Natural killer cell (primary cell): ENCODE measurements around the gene TIAM1. TPM values are rescaled to one million over a fixed set of nuclear protein-coding genes. Genes with fewer than 3 reads are reported as not detected.

Experiments
- ATAC-seq, 3 donors: fragments of 150-1000 bp in 2 of 3; fragments of 200-7000 bp in 1 of 3; cut with Tn5 transposase; 1 replicate in 1 of 3; 2 replicates in 2 of 3; pipeline ENCODE4 v1.10.0; 2021; ENCODE audit warnings: mild to moderate bottlenecking in 2 of 3, moderate library complexity in 2 of 3
- DNase-seq, 2 donors: peaks; one replicate each; pipeline versions ENCODE4 v3.0.0 to v3.0.0-alpha.2; 2013 to 2021; ENCODE audit warnings: mixed read lengths in 1 of 2
- H3K27ac ChIP-seq: one replicate; pipeline ENCODE4 v1.5.1; 2013; ENCODE audit warnings: mild to moderate bottlenecking, low read length
- H3K27me3 ChIP-seq: one replicate; pipeline ENCODE4 v1.6.1; 2013; ENCODE audit warnings: low read length; ENCODE audit not compliant: control insufficient read depth, insufficient read depth
- H3K36me3 ChIP-seq: one replicate; pipeline ENCODE4 v1.6.1; 2013; ENCODE audit warnings: low read length; ENCODE audit not compliant: control insufficient read depth, insufficient read depth
- H3K4me1 ChIP-seq: one replicate; pipeline ENCODE4 v1.6.1; 2013; ENCODE audit warnings: low read length; ENCODE audit not compliant: control insufficient read depth, insufficient read depth
- H3K4me3 ChIP-seq: one replicate; pipeline ENCODE4 v1.5.1; 2013; ENCODE audit warnings: low read length
- H3K9me3 ChIP-seq: one replicate; pipeline ENCODE4 v1.6.1; 2013; ENCODE audit warnings: low read length; ENCODE audit not compliant: control insufficient read depth, insufficient read depth
- H3K27ac Mint-ChIP-seq, 2 donors: one replicate each; pipeline ENCODE4 v1.8.0; 2022; ENCODE audit warnings: mild to moderate bottlenecking in 2 of 2, mixed read lengths in 2 of 2, moderate library complexity in 1 of 2
- H3K27me3 Mint-ChIP-seq, 2 donors: one replicate each; pipeline ENCODE4 v1.8.0; 2022; ENCODE audit warnings: low read depth in 2 of 2, mixed read lengths in 2 of 2
- H3K36me3 Mint-ChIP-seq: one replicate; pipeline ENCODE4 v1.8.0; 2022; ENCODE audit warnings: mixed read lengths
- H3K4me1 Mint-ChIP-seq, 2 donors: one replicate each; pipeline ENCODE4 v1.8.0; 2022; ENCODE audit warnings: mixed read lengths in 2 of 2
- H3K4me3 Mint-ChIP-seq: one replicate; pipeline ENCODE4 v1.8.0; 2022; ENCODE audit warnings: mild to moderate bottlenecking, moderate library complexity, mixed read lengths
- H3K9me3 Mint-ChIP-seq, 2 donors: one replicate each; pipeline ENCODE4 v1.8.0; 2022; ENCODE audit warnings: mixed read lengths in 2 of 2
- WGBS: methylation state at CpG from one replicate; pipeline ENCODE4 v1.1.7; 2013; ENCODE audit warnings: missing lambda C conversion rate; ENCODE audit not compliant: insufficient coverage; 5-methylcytosine and 5-hydroxymethylcytosine counted together
- intact Hi-C: fragments of 100-400 bp; cut with micrococcal nuclease; formaldehyde crosslinking; loops from one replicate; pipeline ENCODE4 v1.14.2; 2022
- total RNA-seq, 4 donors: library from RNA; stranded (reverse); fragments of 120-200 nt in 1 of 4; gene quantifications; one replicate each; pipeline versions ENCODE4 v1.2.3 to v1.2.4, GENCODE V29; 2013 to 2022
- TF ChIP-seq, protein P1 (sequence below): fragments of 200-600 bp; IDR thresholded peaks from one replicate; pipeline ENCODE4 v1.8.0; 2022; ENCODE audit warnings: antibody characterized with exemption

Gene TIAM1
- total RNA-seq, 3 donors from 2014 or later (not counting 1 experiment from before 2014, with no cell fraction given) = 19.1 to 32.3 (median 19.4) TPM

DNA sequence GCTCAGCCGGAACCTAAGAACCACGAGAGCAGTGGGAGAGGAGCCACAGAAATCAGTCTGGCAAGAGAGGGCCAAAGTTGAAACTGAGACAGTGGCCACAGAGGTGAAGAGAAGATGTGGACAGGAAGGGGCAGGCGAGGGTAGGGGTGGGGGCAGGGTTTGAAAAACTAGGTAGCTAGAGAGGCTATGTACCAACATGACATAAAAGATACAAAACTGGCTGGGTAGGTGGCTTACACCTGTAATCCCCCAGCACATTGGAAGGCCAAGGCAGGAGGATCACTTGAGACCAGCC, 28.4 kb upstream of the TIAM1 start:
- no peak for ATAC-seq
- H3K27me3 ChIP-seq = no peaks in the 10 kb centered on the region
- H3K36me3 ChIP-seq = no peaks in the 10 kb centered on the region
- 47% methylated on average over 3 of the region's 3 CpGs for WGBS
- H3K4me3 Mint-ChIP-seq = no peak overlapping the region
- H3K27ac ChIP-seq = no peak overlapping the region
- no peak overlapping the region for H3K27ac Mint-ChIP-seq
- intact Hi-C loops = loop anchor here (10.0 kb wide), 1 partner anchor 68 kb away; no protein-coding TSS in a partner anchor
- H3K27me3 Mint-ChIP-seq = no peaks in the 10 kb centered on the region
- TF ChIP-seq, protein P1, sequence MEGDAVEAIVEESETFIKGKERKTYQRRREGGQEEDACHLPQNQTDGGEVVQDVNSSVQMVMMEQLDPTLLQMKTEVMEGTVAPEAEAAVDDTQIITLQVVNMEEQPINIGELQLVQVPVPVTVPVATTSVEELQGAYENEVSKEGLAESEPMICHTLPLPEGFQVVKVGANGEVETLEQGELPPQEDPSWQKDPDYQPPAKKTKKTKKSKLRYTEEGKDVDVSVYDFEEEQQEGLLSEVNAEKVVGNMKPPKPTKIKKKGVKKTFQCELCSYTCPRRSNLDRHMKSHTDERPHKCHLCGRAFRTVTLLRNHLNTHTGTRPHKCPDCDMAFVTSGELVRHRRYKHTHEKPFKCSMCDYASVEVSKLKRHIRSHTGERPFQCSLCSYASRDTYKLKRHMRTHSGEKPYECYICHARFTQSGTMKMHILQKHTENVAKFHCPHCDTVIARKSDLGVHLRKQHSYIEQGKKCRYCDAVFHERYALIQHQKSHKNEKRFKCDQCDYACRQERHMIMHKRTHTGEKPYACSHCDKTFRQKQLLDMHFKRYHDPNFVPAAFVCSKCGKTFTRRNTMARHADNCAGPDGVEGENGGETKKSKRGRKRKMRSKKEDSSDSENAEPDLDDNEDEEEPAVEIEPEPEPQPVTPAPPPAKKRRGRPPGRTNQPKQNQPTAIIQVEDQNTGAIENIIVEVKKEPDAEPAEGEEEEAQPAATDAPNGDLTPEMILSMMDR = no peak
- no peaks in the 10 kb centered on the region for H3K36me3 Mint-ChIP-seq
- no peaks in the 10 kb centered on the region for H3K9me3 Mint-ChIP-seq
- no peak overlapping the region for H3K4me3 ChIP-seq
- no peak for DNase-seq
- H3K4me1 Mint-ChIP-seq = peaks cover 0 to 5% of the 10 kb centered on the region in 2 donors
- no peaks in the 10 kb centered on the region for H3K9me3 ChIP-seq
- peaks cover 7% of the 10 kb centered on the region for H3K4me1 ChIP-seq

- Histone ChIP-seq H3K27ac (no peak overlapping the region), H3K4me1 (peaks cover 7% of the 10 kb centered on the region), H3K36me3 (no peaks in the 10 kb centered on the region), H3K4me3 (no peak overlapping the region), H3K9me3 (no peaks in the 10 kb centered on the region), H3K27me3 (no peaks in the 10 kb centered on the region)
- DNase-seq (no peak), ATAC-seq (no peak)
- WGBS = 91% methylated on average over 6 of the region's 6 CpGs
- Mint-ChIP-seq H3K4me3 (no peak overlapping the region), H3K27me3 (no peaks in the 10 kb centered on the region), H3K9me3 (no peaks in the 10 kb centered on the region), H3K27ac (no peak overlapping the region), H3K36me3 (no peaks in the 10 kb centered on the region), H3K4me1 (peaks cover 0 to 5% of the 10 kb centered on the region in 2 donors)
- intact Hi-C loops = loop anchor here (10.0 kb wide), 1 partner anchor 67 kb away; no protein-coding TSS in a partner anchor
- TF ChIP-seq, protein P1 = no peak
These were observed 27.8 kb upstream of the TIAM1 start for GRCh38 chr21:31371715-31372470.

DNA sequence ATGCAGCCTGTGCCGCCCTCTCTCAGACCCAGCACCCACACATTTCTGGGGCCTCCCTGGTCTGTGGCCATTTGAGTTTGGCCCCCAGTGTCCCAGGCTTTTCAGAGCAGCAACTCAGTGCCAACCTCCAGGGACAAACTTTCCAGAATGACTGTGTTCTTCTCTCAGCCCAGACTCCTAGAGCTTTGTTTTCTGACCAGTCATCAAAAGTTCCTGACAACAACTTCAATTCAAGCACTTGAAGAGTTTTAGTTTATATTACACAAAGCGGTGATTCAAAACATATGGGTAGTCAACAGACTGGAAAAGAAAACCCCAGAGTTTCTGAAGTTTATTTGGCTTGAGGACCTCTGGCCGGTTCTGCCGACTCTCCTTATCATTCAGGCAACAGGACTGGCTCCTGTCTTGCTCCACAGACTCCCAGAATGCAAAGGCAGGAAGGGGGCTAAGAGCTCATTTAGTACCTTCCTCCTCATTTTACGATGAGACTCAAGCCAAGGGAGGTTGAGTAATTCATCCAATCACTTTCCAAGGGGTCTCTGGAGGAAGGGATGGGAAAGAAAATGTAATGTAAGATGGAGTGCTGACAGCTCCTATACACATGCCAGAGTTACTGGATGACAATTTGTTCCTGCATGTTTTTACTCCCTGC, 27.0 kb upstream of the TIAM1 start:
- H3K4me3 ChIP-seq = no peak overlapping the region
- Mint-ChIP-seq H3K4me1 (peaks cover 0 to 5% of the 10 kb centered on the region in 2 donors), H3K27me3 (no peaks in the 10 kb centered on the region), H3K27ac (no peak overlapping the region), H3K4me3 (no peak overlapping the region), H3K36me3 (no peaks in the 10 kb centered on the region), H3K9me3 (no peaks in the 10 kb centered on the region)
- H3K27ac ChIP-seq = no peak overlapping the region
- ATAC-seq = no peak
- no peaks in the 10 kb centered on the region for H3K9me3 ChIP-seq
- H3K36me3 ChIP-seq = no peaks in the 10 kb centered on the region
- TF ChIP-seq, protein P1 = no peak
- intact Hi-C loops = loop anchor here (10.0 kb wide), 1 partner anchor 66 kb away; no protein-coding TSS in a partner anchor
- 98% methylated on average over 4 of the region's 5 CpGs for WGBS
- DNase-seq = no peak
- H3K27me3 ChIP-seq = no peaks in the 10 kb centered on the region
- H3K4me1 ChIP-seq = peaks cover 7% of the 10 kb centered on the region
